ENCODE data around the gene MFSD1. TPM values are rescaled to one million over a fixed set of nuclear protein-coding genes. Genes with fewer than 3 reads are reported as not detected.

The MFSD1 gene
- total and polyA plus RNA-seq, 9 of the 15 experiments (the other 6 are each of a cell fraction or from before 2014, with no cell fraction given) = 8.7 to 49.5 (median 28.6) TPM

- 37% methylated on average over 2 of the region's 2 CpGs for WGBS (ENCODE audit: insufficient coverage, low coverage, missing lambda C conversion rate)
- Histone ChIP-seq H3K79me2 (ENCODE audit: control insufficient read depth, insufficient read depth, low read length) (no peaks in the 10 kb centered on the region), H3K4me3 (no peak overlapping the region), H3K4me1 (replicated peaks in 1 of 2; ENCODE audit: control insufficient read depth in 2 of 2, insufficient read depth in 2 of 2, low read length in 2 of 2) (no peaks in the 10 kb centered on the region), H3K27me3 (ENCODE audit: control insufficient read depth in 2 of 2, insufficient read depth in 2 of 2, low read length in 2 of 2) (no peaks in the 10 kb centered on the region), H3K9me3 (replicated peaks; ENCODE audit: control insufficient read depth, insufficient read depth, low read depth, low read length) (no peaks in the 10 kb centered on the region), H2AFZ (ENCODE audit: low read depth, low read length) (no peak overlapping the region), H3K36me3 (ENCODE audit: control insufficient read depth, insufficient read depth, low read length) (0 out of 3 replicates have a peak, but pooled peaks cover 1% of the 10 kb centered on the region), H3K27ac (ENCODE audit: extremely low read depth, low read depth, low read length) (no peak overlapping the region), H3K4me2 (ENCODE audit: insufficient read depth, low read length) (no peak overlapping the region), H3K9ac (ENCODE audit: insufficient read depth in 1 of 2, low read depth in 2 of 2, low read length in 2 of 2) (no peak overlapping the region), H3K9me1 (ENCODE audit: control insufficient read depth, insufficient read depth, low read length) (no peaks in the 10 kb centered on the region), H4K20me1 (replicated peaks; ENCODE audit: control insufficient read depth, insufficient read depth, low read length) (no peaks in the 10 kb centered on the region)
- ATAC-seq = no peak
- in situ Hi-C loops (cut with MboI) (no loop called here), intact Hi-C loops (cut with micrococcal nuclease) (no loop called here)
- no TSS peak for BruUV-seq (replicated peaks)
- ChIA-PET POLR2A (no interaction called here), CTCF (ENCODE audit: low intra/inter-chr PET ratio) (no interaction called here)
- no peak for FAIRE-seq
- DNase-seq (ENCODE audit: extremely low read depth in 1 of 4, low spot score in 3 of 4) = no peak
- TF ChIP-seq HNRNPH1 (optimal IDR thresholded peaks at IDR 0.05; ENCODE audit: low read depth, low read length) = no peak
- TF ChIP-seq RBM25 (IDR thresholded peaks at IDR 0.05; ENCODE audit: low read depth, low read length, severe bottlenecking) = no peak
- TF ChIP-seq SMARCB1 (IDR thresholded peaks at IDR 0.05; ENCODE audit: insufficient read length, low read depth) = no peak
- no peak for TF ChIP-seq RERE (CRISPR knock-in tag; IDR thresholded peaks at IDR 0.05; ENCODE audit: borderline replicate concordance)
- TF ChIP-seq U2AF2 (optimal IDR thresholded peaks at IDR 0.05; ENCODE audit: low read depth, low read length) = no peak
- no peak for TF ChIP-seq MYNN (IDR thresholded peaks at IDR 0.05)
- no peak for TF ChIP-seq MYNN (CRISPR knock-in tag; IDR thresholded peaks at IDR 0.05)
- no peak for TF ChIP-seq KLF16 (IDR thresholded peaks at IDR 0.05)
- TF ChIP-seq NFYB (IDR thresholded peaks at IDR 0.05; ENCODE audit: extremely low read depth, insufficient read length) = no peak
- no peak for TF ChIP-seq ZNF124 (CRISPR knock-in tag; IDR thresholded peaks at IDR 0.05)
- no peak for TF ChIP-seq TOE1 (IDR thresholded peaks at IDR 0.05; ENCODE audit: borderline replicate concordance)
- TF ChIP-seq TOE1 (CRISPR knock-in tag; IDR thresholded peaks at IDR 0.05; ENCODE audit: borderline replicate concordance, low read depth) = no peak
- no peak for TF ChIP-seq ZZZ3 (IDR thresholded peaks at IDR 0.05)
- TF ChIP-seq ZNF175 (CRISPR knock-in tag; IDR thresholded peaks at IDR 0.05; ENCODE audit: low read depth) = no peak
- TF ChIP-seq CREBBP (IDR thresholded peaks at IDR 0.05; ENCODE audit: low read depth, low read length) = no peak
- TF ChIP-seq SMC3 (conservative IDR thresholded peaks at IDR 0.05; ENCODE audit: insufficient read depth, low read depth, low read length) = no peak
- TF ChIP-seq FOXJ3 (CRISPR knock-in tag; IDR thresholded peaks at IDR 0.05) = no peak
- no peak for TF ChIP-seq TAF7 (tag; IDR thresholded peaks at IDR 0.05)
Measured at GRCh38 chr3:158755421-158755820, 46.4 kb upstream of the MFSD1 start.

Measured in K562 (cell line).